HG03342 (cell line): ENCODE results near the gene MRPS34.

ENCODE experiments used
- ATAC-seq: cut with Tn5 transposase; IDR thresholded peaks from one replicate; pipeline ENCODE4 v1.9.1; 2021; ENCODE audit warnings: mild to moderate bottlenecking, moderate library complexity; ENCODE audit not compliant: unreplicated experiment

Gene MRPS34

GRCh38 chr16:1782408-1783264 is 9.7 kb upstream of the MRPS34 start, which contains the start of the genes NUBP2 and SPSB3:
Gene NUBP2, plus strand, starts transcription at chr16:1782960. Its CDS starts 61 bp downstream, at chr16:1783021.
Gene SPSB3, minus strand, starts transcription at chr16:1782571. Its CDS starts 1,088 bp downstream, at chr16:1781483.
- peak; percentile 86 for ATAC-seq

- peak; percentile 0 for ATAC-seq
Measured at GRCh38 chr16:1781758-1782407, 8.9 kb upstream of the MRPS34 start.

GRCh38 chr16:1781254-1781653 is 8.3 kb upstream of the MRPS34 start:
- ATAC-seq: no peak

GRCh38 chr16:1780677-1781072 is 7.7 kb upstream of the MRPS34 start:
- no peak for ATAC-seq

- ATAC-seq: no peak
Measured at GRCh38 chr16:1779741-1780676, 7.1 kb upstream of the MRPS34 start.

- no peak for ATAC-seq
Measured at GRCh38 chr16:1779234-1779701, 6.3 kb upstream of the MRPS34 start.

GRCh38 chr16:1778200-1779179 is 5.6 kb upstream of the MRPS34 start:
- ATAC-seq: no peak

GRCh38 chr16:1777375-1778199 is 4.7 kb upstream of the MRPS34 start:
- ATAC-seq: no peak

- ATAC-seq: no peak
Measured at GRCh38 chr16:1776991-1777374, 4.0 kb upstream of the MRPS34 start.

- no peak for ATAC-seq
Measured at GRCh38 chr16:1776672-1776955, 3.7 kb upstream of the MRPS34 start.

- ATAC-seq: no peak
Measured at GRCh38 chr16:1775846-1776671, 3.1 kb upstream of the MRPS34 start.

- ATAC-seq: no peak
Measured at GRCh38 chr16:1775006-1775845, 2.3 kb upstream of the MRPS34 start.

GRCh38 chr16:1774448-1774780 is 1.5 kb upstream of the MRPS34 start:
- ATAC-seq: no peak

- ATAC-seq: no peak
Measured at GRCh38 chr16:1773703-1774447, 941 bp upstream of the MRPS34 start.

- ATAC-seq: no peak
Measured at GRCh38 chr16:1772362-1772907, 499 bp downstream of the MRPS34 start, which contains the start of gene EME2. Gene EME2, plus strand, starts transcription at chr16:1772810. Its CDS starts 418 bp downstream, at chr16:1773228.

GRCh38 chr16:1771864-1772361 is 1.0 kb downstream of the MRPS34 start:
- ATAC-seq: no peak
